GM21526 (cell line): ENCODE data around the gene DNA2.
"Not testable (repeated sequence)": the region's sequence is repeated elsewhere in the genome, so short reads cannot be mapped to it uniquely, and the experiment has no call there.

ENCODE experiments used
- ATAC-seq: cut with Tn5 transposase; IDR thresholded peaks from one replicate; pipeline ENCODE4 v1.9.1; 2021; ENCODE audit warnings: moderate library complexity; ENCODE audit not compliant: unreplicated experiment, low FRiP score

Gene DNA2, protein sequence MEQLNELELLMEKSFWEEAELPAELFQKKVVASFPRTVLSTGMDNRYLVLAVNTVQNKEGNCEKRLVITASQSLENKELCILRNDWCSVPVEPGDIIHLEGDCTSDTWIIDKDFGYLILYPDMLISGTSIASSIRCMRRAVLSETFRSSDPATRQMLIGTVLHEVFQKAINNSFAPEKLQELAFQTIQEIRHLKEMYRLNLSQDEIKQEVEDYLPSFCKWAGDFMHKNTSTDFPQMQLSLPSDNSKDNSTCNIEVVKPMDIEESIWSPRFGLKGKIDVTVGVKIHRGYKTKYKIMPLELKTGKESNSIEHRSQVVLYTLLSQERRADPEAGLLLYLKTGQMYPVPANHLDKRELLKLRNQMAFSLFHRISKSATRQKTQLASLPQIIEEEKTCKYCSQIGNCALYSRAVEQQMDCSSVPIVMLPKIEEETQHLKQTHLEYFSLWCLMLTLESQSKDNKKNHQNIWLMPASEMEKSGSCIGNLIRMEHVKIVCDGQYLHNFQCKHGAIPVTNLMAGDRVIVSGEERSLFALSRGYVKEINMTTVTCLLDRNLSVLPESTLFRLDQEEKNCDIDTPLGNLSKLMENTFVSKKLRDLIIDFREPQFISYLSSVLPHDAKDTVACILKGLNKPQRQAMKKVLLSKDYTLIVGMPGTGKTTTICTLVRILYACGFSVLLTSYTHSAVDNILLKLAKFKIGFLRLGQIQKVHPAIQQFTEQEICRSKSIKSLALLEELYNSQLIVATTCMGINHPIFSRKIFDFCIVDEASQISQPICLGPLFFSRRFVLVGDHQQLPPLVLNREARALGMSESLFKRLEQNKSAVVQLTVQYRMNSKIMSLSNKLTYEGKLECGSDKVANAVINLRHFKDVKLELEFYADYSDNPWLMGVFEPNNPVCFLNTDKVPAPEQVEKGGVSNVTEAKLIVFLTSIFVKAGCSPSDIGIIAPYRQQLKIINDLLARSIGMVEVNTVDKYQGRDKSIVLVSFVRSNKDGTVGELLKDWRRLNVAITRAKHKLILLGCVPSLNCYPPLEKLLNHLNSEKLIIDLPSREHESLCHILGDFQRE

DNA sequence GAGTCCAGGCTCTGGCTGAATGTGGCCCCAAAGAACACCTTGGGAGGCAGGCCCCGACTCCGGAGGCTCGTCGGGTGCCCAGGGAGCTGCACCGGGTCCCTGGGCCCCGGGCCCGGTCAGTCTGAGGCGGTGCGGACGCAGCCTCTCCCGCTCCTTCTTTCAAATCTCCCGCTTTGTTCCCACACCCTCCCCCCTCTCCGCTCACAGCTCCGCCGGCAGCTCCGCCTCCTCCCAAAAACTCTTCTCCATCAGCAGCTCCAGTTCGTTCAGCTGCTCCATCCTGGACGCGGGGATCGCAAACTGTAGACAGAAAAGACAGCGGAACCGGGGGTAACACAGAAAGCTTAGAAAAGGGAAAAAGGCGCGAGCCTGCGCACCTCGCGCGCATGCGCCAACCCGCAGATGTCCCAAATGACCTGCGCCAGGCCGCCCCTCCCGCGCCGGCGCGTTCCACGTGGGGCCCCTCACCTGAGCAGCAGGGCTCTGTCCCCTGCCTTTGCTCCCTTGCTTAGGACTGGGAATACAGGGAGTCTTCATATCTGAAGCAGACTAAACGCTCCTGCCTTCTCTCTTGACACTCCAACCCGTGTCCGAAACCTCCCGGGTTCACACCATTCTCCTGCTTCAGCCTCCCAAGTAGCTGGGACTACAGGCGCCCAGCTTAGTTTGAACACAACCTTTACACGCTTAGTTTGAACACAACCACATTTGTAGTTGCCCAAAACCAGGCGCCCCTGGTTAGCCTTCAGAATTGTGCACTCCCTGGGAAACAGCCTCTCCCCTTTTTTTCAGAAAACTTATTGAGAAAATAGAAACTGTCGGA is at the start of gene DNA2:
TSS of gene DNA2 (minus strand) at position 388 of the 823 bp plus-strand sequence. CDS start at position 279, 109 bp downstream.
- ATAC-seq: peak; percentile 86

- ATAC-seq: not testable (repeated sequence)
Observed at GRCh38 chr10:68518609-68519008, 46.8 kb upstream of the DNA2 start.

DNA sequence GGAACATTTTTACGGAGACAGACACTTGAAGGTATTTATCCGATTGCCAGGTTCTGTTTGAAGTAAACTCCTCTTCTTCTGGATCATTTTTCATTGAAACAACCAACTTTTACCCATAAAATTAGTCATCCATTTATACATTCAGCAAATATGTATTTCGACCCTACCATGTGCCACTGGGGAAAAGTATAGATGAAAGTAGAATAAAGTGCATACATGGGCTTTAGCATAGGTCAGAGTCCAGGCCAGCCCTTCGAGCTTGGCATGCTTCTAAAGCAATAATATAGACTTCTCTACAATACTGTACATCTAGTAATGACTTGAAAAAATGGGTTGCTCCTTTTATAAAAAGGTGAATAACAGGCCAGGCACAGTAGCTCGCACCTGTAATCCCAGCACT is 45.4 kb upstream of the DNA2 start:
- ATAC-seq: no peak

GRCh38 chr10:68516766-68517165 is 45.0 kb upstream of the DNA2 start:
- no peak for ATAC-seq

DNA sequence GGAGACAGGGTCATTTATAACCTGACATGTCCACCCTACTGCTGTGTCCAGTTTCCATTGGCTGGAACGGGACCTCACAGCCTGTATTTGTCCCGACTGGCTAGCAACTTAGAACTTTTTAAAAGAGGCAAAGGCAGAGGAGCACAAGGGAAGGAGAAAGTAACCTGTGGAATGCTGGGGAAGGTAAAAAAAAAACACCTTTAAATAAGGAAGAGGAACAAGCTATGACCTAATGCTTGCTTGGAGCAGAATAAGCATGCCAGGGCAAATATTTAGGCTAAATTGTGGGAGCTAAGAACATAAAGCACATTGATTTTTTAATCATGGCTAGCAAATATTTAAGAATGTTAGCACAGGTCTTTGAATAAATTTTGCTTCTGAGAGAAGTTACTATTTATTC is 44.4 kb upstream of the DNA2 start:
- ATAC-seq: not testable (repeated sequence)

DNA sequence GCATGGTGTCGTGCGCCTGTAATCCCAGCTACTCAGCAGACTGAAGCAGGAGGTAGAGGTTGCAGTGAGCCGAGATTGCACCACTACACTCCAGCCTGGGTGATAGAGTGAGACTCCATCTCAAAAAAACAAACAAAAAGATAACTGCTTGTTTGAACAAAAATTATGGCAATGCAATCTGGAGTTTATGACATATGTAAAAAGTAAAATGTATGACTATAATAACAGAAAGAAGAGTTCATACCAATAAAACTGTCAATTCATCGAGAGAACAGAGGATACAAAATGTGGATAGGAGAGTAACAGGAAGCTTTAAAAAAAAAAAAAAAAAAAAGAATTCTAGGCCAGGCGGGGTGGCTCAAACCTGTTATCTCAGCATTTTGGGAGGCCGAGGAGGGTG is 36.3 kb upstream of the DNA2 start:
- no peak for ATAC-seq

DNA sequence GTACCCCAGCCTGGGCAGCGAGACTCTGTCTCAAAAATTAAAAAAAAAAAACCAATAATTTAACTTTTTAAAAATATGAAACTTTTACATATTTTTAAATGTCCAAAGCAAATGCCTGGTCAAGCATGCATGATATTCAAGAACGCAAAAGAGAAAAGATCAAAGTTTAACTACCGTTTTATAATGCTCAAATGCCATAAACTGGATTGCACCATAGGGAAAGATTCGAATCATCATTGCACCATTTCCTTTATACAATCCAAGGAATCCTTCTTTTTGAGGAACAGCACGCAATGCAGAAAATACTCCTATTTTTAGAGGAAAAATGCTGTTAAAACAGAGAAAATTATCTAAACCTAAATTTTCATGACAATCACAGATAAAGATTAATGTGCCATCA is 34.6 kb upstream of the DNA2 start:
- no peak for ATAC-seq

GRCh38 chr10:68502846-68503245 is 31.1 kb upstream of the DNA2 start:
- ATAC-seq: no peak

GRCh38 chr10:68501691-68502090 is 29.9 kb upstream of the DNA2 start:
- no peak for ATAC-seq

GRCh38 chr10:68499544-68499943 is 27.8 kb upstream of the DNA2 start:
- ATAC-seq: no peak

- no peak for ATAC-seq
Observed at GRCh38 chr10:68496072-68496471, 24.3 kb upstream of the DNA2 start.

GRCh38 chr10:68492118-68492517 is 20.3 kb upstream of the DNA2 start:
- no peak for ATAC-seq

GRCh38 chr10:68489919-68490318 is 18.1 kb upstream of the DNA2 start:
- no peak for ATAC-seq

DNA sequence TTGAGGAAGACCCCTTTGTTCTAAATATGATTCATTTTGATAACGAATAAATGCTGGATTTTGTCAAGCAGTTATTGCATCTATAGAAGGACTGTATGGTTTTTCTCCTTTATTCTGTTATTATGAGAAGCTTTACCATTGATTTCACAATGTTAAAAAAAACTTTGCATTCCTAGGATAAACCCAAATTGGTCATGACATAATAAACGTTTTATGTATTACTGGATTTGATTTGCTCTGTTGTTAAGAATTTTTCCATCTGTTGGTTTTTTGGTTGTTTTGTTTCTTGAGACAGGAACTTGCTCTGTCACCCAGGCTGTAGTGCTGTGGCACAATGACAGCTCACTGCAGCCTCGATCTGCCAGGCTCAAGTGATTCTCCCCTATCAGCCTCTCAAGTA is 2.2 kb upstream of the DNA2 start:
- no peak for ATAC-seq

DNA sequence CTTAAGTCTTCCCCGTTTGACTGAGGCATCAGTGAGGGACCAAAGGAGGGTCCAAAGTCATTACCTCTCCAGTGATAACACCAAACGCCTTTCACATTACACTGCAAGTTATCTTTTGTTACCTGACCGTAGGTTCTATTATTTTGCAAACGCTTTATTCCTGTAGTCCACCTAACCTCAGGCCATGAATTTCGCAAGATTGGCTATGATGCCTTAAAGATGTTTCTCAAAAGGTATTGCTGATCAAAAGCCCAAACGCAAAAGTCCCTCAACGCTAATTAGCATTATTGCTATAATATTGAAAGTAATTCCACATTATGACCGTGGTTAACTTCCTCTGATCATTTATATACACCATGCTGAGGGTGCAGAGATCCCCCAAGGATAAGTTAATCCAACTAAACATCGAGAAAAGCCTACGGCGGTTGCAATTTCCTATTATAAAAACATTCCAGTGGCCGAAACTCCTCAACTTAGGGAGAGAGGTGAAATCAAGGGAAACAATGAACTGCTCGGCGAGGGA is 649 bp downstream of the DNA2 start:
- ATAC-seq: no peak

DNA sequence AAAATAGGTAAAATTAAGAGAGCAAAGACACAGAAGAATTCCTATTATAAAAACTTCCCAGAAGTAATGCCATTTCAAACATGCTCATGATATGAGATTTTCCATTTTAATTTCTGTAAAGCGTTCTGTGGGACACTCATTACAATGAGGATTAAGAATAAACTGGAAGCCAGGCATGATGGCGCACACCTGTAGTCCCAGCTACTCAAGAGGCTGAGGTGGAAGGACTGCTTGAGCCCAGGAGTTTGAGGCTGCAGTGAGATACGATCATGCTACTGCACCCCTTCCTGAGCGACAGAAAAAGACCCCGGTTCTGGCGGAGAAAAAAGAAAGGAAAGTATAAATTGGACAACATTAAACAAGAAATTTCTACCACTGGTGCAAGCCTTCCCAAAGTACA is 1.5 kb downstream of the DNA2 start:
- no peak for ATAC-seq

DNA sequence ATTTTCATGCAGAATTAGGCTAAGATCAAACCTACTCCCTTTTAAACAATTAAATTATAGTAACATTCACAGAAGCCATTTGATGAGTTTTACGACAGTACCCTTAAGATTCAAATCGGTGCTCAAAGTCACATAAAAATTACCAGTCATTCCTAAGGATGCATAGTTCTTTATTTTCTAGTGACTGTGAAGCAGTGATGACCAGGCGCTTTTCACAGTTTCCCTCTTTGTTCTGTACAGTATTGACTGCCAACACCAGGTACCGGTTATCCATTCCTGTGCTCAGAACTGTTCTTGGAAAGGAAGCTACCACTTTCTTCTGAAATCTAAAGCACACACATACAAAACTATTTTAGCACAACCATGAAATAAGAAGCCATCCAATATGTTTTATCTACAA is 1.9 kb downstream of the DNA2 start:
- ATAC-seq: no peak

DNA sequence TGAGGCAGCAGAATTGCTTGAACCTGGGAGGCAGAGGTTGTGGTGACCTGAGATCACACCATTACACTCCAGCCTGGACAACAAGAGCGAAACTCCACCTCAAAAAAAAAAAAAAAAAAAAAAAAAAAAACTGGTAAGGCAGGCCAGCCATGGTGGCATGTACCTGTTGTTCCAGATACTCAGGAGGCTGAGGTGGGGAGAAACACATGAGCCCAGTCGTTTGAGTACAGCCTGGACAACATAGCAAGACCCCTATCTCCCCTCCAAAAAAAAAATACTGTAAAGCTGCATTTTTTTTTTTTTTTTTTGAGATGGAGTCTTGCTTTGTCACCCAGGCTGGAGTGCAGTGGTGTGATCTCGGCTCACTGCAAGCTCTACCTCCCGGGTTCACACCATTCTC is 7.0 kb downstream of the DNA2 start:
- not testable (repeated sequence) for ATAC-seq

DNA sequence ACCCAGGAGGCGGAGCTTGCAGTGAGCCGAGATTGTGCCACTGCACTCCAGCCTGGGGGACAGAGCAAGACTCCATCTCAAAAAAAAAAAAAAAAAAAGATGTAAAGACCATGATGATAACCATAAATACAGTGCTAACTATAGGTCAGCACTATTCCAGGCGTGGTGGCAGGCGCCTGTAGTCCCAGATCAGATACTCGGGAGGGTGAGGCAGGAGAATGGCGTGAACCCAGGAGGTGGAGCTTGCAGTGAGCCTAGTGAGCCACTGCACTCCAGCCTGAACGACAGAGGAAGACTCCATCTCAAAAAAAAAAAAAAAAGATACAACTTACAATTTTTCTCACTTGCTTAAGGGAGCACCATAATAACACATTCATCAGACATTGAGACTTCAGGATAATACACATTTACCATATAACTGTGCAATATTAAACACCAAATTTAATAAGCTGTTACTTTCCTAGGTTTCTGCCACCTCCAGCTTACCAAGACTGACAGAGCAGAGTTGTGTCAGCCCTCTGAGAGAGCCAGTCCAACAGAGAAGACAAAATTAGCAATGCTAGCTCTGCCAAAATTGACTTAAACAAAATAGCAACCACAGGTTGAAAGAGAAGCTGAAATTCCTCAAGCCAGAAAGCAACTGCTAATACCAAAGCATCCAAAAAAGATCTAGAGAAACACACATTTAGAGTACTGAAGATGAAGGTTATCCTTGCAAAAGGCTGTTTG is 8.2 kb downstream of the DNA2 start:
- no peak for ATAC-seq

- ATAC-seq: no peak
Observed at GRCh38 chr10:68462536-68462935, 9.2 kb downstream of the DNA2 start.
